ENCODE results near the gene FBXW7.

GRCh38 chr4:152564336-152564735 is 28.4 kb upstream of the FBXW7 start:
- TF ChIP-seq POLR2A (IDR thresholded peaks at IDR 0.05) (no peak), POLR2AphosphoS5 (IDR thresholded peaks at IDR 0.05) (no peak)

Measured in breast epithelium (tissue), 3 donors.